NB4 (cell line): Measurements from ENCODE around the gene STPG4.

Source experiments
- POLR2A ChIP-seq: IDR thresholded peaks from 2 replicates; pipeline ENCODE4 v1.6.1; 2011; ENCODE audit warnings: mild to moderate bottlenecking; ENCODE audit not compliant: insufficient read length; ENCODE audit errors: extremely low read depth
- TF ChIP-seq, protein P1 (sequence below): IDR thresholded peaks from one replicate; pipeline ENCODE4 v1.5.1; 2012; ENCODE audit warnings: low read depth, low read length
- TF ChIP-seq, protein P2 (sequence below): IDR thresholded peaks from 2 replicates; pipeline ENCODE4 v1.6.1; 2011; ENCODE audit warnings: low read depth, low read length

DNA sequence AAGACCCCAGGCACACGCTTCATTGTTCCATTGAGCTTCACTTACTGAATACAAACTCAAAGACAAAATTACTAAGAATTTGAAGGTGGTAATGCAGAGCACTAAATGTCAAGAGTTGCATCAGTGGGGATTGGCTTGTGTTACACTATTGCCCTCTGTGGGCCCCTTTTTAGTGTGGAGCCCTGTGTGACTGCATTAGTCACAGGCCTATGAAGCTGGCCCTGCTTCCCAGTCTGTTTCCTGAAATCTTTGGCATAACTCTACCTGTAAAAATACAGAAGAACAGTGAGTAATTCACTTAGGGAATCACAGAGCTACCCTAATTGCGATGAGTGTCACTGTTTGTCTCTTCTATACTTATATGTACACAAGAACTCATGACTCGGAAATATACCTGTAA lies 40.0 kb upstream of the STPG4 start:
- TF ChIP-seq, protein P1, sequence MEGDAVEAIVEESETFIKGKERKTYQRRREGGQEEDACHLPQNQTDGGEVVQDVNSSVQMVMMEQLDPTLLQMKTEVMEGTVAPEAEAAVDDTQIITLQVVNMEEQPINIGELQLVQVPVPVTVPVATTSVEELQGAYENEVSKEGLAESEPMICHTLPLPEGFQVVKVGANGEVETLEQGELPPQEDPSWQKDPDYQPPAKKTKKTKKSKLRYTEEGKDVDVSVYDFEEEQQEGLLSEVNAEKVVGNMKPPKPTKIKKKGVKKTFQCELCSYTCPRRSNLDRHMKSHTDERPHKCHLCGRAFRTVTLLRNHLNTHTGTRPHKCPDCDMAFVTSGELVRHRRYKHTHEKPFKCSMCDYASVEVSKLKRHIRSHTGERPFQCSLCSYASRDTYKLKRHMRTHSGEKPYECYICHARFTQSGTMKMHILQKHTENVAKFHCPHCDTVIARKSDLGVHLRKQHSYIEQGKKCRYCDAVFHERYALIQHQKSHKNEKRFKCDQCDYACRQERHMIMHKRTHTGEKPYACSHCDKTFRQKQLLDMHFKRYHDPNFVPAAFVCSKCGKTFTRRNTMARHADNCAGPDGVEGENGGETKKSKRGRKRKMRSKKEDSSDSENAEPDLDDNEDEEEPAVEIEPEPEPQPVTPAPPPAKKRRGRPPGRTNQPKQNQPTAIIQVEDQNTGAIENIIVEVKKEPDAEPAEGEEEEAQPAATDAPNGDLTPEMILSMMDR: no peak
- TF ChIP-seq POLR2A: no peak
- TF ChIP-seq, protein P2, sequence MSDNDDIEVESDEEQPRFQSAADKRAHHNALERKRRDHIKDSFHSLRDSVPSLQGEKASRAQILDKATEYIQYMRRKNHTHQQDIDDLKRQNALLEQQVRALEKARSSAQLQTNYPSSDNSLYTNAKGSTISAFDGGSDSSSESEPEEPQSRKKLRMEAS: no peak
